HTR-8/SVneo (cell line): ENCODE data around the gene ANKH.

Source experiments
- DNase-seq: peaks from one replicate; pipeline ENCODE4 v3.0.0; 2011; ENCODE audit warnings: low spot score, mixed read lengths; ENCODE audit not compliant: insufficient read length
- FAIRE-seq: peaks from 2 replicates; lab custom pipeline; 2011; peaks lifted over from hg19 to GRCh38; lab: Jason Lieb, UNC

The ANKH gene

DNA sequence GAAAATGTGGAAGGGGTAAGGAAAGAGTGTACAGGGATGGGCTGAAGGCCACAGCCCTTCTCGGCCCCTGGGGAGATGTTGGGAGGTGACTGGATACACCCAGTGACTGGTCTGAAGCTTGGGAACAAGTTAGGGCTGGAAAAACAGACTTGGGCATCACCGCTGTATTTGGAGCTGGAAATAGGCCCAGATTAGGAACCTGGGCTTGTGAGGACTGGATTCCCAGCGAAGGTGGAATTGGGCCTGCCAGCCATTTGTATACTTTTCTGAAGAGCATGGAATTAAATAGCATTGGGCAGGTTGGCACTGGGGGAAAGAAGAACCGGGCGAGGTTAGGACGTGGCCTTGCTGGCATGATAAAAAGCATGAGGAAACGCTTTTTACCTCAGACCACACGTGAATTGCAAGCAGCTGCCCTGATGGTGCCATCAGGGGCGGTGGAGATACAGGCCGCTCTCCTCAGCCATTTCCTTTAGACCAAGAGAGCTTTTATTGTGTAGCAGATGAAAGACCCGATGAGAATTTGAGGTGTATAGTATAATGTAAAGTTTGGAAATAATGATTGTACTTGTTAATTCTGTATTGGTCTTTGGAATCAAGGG is 169.2 kb downstream of the ANKH start:
- DNase-seq = no peak
- no peak for FAIRE-seq

DNA sequence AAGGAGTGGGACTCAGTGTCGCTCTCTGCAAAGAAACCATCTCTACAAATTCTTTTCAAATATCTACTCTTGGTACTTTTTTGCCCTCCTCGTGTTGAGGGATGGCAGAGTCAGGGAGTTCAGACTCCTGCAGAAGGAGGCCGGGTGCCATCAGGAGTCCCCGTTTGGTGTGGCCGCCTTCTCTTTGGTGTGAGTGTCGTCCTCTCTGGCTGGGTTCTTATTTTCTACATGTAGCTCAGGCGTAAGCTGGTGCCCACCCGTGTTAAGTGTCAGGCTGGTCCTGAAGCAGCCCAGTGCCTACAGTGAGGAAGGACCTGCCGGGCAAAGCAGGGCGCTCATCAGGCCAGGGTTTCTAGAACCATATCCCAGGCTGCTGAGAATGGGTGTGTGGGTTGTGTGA is 170.0 kb downstream of the ANKH start:
- no peak for FAIRE-seq

DNA sequence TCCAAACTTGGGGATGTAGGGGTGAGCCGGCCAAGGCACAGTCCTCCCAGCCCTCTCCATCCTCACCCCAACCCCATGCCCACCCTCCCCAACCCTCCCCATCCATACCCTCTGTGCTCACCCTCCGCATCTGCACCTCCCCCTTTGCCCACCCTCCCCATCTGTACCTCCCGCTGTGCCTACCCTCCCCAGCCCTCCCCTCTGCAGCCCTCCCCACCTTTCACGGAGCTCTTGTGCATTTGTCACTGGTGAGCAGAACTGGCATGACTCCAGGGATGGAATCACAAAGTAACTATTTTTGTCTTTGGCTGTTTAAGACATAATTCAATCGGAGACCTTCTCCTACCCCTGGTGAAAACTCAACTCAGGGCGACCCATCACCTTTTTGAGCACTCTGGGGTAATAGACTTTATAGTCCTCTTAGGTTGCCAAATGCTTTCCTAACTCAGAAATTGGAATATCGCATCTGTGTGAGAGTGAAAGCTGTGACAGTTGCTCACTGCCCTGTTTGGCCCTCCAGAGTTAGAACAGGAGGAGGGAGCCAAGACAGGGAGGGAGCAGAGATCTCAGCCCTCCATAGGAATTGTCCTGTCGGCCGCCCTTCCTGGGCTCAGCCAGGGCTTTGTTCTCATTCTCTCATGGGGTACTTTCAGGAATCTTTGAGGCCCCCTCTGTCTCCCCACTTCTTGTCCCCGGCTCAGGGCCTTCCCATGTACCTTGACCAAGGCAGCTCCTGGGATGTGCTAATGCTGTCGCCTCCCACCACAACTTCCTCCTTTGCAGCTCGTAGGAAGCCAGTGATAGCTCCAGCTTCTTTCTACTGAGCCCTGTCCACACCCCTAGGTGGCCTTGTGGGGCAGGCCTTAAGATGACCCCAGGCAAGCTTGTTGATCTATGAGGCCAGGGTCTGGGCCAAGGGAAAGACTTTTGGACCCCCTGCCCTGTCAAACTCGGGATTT is 170.8 kb downstream of the ANKH start:
- DNase-seq (no peak), FAIRE-seq (no peak)

More for the DNA sequence above, 170.0 kb downstream of the ANKH start:
- no peak for DNase-seq

DNA sequence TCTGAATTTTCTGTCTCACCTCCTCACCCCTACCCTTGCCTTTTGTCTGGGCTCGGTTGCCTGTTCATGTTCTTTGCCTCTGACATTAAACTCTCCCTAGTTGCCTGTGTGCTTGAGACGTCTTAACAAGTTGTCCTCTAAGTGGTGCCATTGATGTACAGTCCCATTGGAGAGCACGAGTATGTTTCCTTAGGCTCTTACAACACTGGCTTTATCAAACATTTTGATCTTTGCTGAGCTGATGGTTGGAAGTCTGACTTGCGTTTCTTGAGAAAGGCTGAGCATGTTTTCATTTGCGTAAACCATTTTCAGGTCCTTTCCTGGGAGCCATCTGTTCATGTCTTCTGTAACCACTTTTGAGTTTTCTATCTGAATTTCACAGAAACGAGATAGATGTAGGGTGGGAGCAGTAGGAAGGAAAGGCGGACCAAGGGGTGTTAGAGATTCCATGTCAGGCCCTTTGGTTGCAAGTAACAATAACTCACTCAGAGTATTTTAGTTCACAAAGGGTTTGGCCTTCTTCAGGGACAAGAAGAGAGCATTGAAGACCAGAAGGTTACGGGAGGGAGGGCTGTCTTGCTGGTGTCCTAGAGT is 171.7 kb downstream of the ANKH start:
- no peak for FAIRE-seq
- DNase-seq = no peak

DNA sequence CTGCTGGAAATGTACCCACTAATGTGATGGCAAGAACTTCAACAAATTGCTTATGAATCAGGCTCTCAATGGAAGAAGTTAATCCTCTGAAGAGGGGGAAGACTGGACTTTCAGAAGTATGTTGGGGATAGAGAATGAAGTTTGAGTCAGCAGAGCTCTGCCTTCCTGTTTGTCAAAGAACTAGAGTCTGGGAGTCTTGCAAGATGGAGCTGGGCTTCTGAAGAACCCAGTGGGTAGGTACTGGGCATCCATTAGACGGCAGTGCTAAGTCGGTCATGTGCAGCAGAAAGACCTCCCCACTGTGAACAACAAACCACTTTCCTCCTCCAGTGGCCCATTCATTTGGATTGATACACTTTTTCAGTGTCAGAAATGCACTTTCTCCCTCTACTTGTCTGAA is 172.4 kb downstream of the ANKH start:
- FAIRE-seq = no peak
- no peak for DNase-seq

DNA sequence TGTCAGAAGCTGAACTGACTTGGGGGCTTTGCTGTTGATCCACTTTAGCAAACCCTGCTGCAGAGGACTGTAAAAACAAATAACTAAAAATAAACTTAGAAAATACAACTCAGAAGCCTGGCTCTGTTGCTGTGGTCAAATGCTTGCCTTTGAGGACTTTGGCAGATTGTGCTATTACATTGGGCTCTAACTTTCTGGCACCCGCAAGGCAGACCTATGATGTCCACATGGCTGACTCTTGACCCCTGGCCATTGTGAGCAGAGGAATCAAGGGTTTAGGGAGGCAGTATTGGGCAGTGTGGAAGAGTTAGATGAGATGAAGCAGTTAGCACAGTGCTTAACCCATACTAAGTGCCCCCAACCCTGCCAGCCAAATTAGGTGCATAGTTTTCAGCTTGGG is 173.1 kb downstream of the ANKH start:
- no peak for FAIRE-seq

DNA sequence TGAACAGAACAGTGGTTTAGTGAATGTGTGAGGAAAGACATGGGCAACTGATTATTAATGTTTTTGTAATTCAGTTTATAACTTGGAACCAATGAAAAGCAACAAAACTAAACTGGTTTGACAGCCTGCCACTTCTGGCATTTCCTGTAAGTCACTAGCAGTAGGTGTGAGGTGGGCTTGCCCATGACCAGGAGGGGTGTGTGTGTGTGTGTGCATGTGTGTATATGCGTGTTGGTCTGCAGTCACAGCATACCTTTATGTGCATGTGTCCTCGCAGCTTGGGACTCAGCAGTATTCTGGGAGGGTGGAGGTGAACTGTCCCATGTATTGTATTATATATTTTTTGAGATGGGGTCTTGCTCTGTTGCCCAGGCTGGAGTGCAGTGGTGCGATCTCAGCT is 174.7 kb downstream of the ANKH start:
- no peak for DNase-seq
- peak; percentile 20 for FAIRE-seq

More for the DNA sequence above, 173.1 kb downstream of the ANKH start:
- no peak for DNase-seq

DNA sequence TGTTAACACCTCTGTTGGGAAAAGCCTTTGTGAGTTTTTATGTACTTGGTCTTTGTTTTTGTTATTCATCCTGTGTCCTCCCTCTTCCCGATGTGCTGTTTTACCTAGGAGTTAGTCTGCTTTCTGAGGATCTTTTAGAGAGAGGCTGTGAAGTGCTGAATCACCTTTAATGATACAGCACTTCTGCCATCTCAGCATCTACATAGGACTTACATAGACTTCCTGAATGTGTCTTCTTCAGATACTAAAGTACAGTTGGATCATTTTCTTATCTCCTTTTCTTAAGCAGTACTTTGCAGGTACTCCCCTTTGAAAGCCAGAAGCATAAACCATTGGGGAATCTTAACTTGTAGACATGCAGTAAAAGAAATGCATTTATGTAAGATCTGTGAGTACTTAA is 175.5 kb downstream of the ANKH start:
- no peak for DNase-seq
- no peak for FAIRE-seq

DNA sequence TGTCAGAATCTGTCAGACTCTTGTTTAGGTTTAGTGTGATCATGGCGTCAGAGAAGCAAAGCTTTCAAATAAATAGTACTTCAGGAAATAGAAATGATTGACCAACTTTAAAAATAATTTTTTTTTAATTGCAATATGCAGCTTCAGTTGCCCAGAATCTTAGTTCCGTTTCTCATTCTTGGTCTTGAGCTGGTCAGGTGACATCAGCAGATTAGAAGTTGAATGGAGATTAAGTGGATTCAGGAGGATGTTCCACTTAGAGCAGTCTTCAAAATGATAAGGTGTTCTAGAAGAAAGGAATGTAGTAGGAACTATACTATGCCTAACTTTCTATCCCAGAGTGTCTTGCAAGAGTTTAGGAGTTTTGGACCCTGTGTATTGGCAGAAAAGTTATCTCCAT is 176.4 kb downstream of the ANKH start:
- FAIRE-seq = no peak
- no peak for DNase-seq

DNA sequence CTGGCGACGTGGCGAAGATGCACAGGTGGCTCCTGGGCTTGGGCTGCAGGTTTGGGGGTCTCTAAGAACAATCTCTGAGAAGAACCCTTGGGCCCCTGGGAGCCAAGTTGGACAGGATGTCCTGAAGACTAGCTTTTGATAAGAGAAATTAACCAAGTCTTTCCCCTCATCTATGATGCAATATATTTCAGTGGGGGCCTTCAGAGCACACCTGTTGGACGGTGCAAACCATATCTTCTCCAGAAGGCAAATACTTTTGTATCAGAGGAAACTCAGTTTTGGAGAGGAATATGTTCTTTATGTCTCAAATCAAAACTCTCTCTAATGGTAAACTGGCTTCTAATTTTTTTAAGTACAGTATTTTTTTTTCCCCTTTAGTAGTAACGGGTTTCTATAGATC is 178.5 kb downstream of the ANKH start:
- DNase-seq (no peak), FAIRE-seq (no peak)

DNA sequence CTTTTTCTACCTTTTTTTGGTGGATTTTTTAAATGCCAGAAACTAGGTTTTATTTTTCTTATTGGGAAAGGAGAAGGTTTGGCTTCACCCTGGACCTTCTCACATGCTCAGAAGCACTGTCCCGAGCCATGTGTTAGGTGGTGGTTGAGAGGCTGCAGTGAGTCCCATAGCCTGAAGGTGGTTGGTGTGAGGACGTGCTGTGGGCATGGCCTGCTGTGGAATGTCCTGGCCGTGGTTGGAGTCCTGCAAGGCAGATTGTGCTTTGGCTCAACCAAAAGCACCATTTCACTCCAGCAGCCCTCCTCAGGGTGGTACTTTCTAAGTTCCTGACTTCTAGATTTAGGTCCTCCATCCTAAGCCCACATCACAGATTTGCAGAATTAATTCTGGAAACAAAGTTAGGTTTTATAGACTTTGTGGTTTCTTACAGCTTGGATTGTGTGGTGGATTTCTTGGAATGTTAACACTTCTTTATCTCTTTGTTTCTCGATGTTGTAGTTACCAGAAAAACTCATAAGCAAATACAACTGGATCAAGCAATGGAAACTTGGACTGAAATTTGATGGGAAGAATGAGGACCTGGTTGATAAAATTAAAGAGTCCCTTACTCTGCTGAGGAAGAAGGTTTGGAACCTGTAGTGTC is 184.4 kb downstream of the ANKH start:
- FAIRE-seq (no peak), DNase-seq (no peak)

DNA sequence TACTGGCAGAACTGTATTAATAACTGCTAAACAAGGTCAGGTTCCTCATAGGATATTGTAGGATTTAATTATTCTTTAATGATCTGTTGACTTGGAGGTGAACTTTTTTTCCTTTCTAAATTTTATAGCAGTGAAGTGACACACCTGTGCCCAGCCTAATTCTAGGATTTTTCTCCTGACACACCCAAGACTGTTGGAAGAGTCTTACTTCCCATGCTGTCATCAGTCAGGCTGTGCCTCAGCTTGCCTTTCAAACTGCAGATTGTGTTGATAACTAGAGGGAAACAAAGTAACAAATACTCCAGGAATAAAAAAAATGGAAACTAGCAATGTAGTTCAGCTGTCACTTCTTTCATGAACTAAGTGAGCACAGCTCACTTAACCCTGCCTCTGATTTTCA is 185.1 kb downstream of the ANKH start:
- DNase-seq = no peak
- no peak for FAIRE-seq

DNA sequence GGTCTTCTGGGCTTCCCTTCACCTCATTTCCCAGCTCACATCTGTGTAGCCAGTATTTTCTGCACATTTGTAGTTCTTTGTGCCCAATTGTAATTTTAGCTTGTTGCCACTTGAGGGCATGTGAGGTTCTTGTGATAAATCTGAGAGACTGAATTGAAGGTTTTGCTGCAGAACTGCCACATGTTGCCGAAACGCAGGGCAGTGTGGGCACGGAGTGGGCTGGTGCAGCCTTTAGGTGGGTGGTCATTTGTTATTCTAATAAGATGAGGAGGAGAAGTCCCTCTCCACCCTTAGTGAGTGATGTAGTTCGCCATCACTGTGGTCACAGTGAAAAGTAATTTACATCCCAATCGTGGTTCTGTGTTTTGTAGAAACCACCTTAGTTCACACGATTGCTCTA is 185.8 kb downstream of the ANKH start:
- FAIRE-seq = peak; percentile 87
- DNase-seq = peak; percentile 79

DNA sequence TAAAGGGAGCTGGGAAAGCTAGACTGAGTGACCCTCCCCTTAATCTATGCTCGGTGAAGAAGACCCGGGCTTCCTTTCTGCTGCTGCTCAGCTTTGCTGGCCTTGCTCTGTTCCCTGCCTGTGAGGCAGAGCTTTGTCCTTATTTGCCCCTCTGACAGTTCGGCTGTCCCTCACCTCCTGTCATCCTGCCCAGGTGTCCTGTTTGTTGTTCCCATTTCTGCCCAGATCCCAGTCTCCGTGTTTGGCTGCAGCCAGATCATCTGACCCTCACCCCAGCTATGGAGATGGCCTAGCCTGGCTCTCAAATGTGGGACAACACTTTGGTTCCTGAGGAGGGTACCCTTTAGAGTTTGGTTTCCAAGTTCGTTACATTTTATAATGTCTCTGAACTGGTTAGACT is 186.8 kb downstream of the ANKH start:
- FAIRE-seq = no peak

DNA sequence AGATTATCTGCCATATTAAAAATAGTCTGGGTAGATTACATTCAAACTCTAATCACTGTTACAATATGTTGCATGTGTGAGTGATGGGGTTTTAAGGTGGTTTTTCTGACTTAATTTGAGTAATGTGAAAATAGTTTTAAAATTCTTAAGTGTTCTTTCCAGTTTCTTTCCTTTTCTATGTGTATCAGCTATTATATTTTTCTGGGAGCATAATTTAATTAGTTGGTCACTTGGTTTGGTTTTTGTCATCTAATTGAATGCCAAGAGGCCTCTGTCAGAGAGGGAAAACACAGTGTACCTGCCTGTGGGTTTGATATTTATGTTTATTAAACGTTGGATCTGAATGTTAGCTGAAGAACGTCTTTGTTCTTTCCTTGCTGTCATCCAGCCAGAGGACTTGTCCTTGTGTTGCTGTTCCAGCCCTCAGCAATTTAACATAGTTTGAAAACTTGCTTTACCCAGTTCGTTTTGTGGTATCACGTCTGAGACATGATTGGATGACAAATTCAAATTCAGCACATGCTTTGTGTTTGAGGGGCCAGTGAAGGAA is 187.6 kb downstream of the ANKH start:
- FAIRE-seq (no peak), DNase-seq (no peak)

More for the DNA sequence above, 186.8 kb downstream of the ANKH start:
- DNase-seq = no peak

DNA sequence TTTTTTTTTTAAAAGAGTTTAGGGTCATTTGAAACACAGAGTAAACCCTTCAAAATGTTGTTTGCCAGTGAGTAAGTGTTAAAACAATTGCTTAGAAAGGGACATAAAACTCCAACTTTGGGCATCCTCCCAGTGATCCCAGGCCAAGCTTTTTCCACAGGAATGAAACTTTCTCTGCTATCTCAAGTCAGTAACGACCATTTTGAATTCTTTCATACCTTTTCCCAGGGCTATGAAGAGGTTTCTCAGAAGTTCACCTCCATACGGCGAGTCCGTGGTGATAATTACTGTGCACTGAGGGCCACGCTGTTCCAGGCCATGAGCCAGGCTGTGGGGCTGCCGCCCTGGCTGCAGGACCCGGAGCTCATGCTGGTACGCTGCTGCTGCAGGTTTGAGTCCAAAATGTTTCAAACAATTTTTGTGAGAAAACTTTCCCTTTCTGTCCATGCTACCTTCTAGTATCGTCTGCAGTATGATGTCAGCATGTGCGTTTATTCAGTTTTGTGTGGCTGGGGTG is 190.3 kb downstream of the ANKH start:
- no peak for FAIRE-seq

DNA sequence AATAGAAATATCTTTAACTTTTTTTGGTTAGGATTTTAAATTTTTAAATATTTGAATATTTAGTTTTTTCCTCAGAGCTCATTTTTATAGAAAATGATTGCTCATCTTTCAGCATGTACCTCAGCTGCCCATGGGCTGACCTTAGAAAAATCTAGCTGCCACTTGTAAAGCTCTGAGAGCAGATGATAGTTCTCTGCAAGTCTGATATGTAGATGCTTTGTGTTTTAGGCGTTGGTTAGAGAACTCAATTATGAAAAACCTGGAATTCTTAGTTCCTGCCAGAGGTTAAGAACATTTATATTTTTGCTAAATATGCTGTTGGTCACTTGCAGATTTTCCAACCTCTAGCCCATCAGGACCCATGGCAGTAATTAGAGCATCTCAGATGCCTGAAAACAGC is 192.0 kb downstream of the ANKH start:
- DNase-seq (no peak), FAIRE-seq (no peak)

More for the DNA sequence above, 190.3 kb downstream of the ANKH start:
- no peak for DNase-seq

DNA sequence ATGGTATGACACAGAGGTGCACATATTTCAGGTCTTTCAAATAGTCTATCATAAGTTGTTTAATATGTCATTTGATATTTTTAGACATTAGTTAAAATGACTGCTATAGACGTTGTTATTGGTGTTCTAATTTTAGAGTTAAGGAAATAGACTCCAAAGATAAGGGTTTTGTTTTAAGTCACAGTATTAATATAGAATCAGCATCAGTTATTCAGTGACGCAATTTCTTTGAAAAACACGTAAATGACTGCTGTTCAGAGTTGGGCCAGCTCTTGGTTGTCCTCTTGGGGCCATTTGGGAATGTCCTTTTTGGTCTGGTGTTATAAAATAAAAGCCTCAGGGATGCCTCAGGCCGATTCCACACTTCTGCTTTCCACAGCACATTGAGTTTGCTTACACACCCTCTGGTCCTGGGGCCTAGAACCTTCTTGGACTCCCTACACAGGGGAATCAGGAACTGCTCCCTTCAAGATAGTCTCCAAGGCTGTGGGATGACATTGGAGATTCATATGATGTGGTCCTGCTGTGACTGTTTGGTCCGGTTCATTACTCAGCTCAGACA is 192.7 kb downstream of the ANKH start:
- DNase-seq (no peak), FAIRE-seq (peak; percentile 63)

DNA sequence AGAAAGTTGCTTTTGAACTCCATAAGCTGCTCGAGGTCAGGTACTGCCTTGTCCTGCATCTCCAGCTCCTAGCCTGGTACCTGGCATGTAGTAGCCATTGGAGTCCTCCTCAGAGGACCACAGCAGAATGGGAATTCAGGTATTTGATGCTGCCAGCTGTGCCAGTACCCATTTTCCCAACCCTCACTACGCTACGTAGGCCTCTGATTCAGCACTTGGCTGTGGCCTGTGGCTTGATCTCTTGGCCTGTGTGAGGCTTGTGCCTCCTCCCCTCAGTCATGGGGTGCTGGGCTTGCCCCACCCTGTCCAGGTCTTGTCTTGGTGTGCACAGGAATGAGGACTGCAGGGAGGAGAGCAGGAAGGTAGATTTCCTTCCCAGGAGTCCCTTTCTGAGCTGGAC is 195.3 kb downstream of the ANKH start:
- DNase-seq (no peak), FAIRE-seq (peak; percentile 69)

DNA sequence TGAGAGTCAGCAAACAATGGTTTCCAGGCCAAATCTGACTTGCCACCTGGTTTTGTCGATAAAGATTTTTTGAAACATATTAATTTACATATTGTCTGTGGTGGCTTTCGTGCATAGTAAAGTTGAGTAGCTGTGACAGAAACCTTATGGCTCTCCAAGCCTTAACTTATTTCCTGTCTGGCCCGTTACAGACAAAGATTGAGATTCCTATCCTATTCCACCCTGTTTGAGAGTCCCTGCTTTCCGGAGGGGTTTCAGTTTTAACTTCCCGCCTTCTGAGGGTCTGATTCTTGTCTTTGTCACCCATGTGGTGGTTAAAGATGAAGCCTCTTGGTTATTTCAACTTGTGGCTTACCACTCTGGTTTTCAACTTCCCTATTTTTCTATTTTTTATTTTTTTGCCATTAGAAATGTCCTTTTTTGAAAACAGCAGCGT is 195.7 kb downstream of the ANKH start:
- DNase-seq (no peak), FAIRE-seq (no peak)
